ENCODE data around the gene MVB12A. TPM values are rescaled to one million over a fixed set of nuclear protein-coding genes. Genes with fewer than 3 reads are reported as not detected.
A peak's percentile ranks its signal among the peaks of the same experiment; 100 is the strongest.

Gene MVB12A
- total RNA-seq, 4 donors from 2014 or later: 51.5 to 146 (median 68.3) TPM

DNA sequence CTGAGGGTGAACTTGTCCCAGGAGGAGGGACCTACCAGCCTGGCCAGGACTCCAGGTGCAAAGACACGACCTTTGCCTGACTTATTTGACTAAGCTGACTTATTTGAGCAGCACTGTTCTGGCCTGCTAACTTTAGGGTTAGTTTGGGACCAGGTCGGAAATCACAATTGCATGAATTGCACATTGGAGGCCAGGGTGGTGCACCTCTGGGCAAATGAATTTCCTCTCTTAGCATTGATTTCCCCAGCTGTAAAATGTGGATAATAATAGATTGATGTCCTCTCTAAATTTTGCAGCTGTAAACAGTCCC is 13.0 kb upstream of the MVB12A start:
- no peak for TF ChIP-seq POLR2A (IDR thresholded peaks at IDR 0.05)
- TF ChIP-seq, protein P1, sequence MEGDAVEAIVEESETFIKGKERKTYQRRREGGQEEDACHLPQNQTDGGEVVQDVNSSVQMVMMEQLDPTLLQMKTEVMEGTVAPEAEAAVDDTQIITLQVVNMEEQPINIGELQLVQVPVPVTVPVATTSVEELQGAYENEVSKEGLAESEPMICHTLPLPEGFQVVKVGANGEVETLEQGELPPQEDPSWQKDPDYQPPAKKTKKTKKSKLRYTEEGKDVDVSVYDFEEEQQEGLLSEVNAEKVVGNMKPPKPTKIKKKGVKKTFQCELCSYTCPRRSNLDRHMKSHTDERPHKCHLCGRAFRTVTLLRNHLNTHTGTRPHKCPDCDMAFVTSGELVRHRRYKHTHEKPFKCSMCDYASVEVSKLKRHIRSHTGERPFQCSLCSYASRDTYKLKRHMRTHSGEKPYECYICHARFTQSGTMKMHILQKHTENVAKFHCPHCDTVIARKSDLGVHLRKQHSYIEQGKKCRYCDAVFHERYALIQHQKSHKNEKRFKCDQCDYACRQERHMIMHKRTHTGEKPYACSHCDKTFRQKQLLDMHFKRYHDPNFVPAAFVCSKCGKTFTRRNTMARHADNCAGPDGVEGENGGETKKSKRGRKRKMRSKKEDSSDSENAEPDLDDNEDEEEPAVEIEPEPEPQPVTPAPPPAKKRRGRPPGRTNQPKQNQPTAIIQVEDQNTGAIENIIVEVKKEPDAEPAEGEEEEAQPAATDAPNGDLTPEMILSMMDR (IDR thresholded peaks at IDR 0.05): no peak
- no peak for DNase-seq
- no peaks in the 10 kb centered on the region for H3K36me3 ChIP-seq
- H3K27ac ChIP-seq: peak overlapping the region in 2 of 3 donors; percentile 74 to 83
- H3K27me3 ChIP-seq: no peaks in the 10 kb centered on the region
- H3K9me3 ChIP-seq: no peaks in the 10 kb centered on the region
- peak overlapping the region in 1 of 3 donors; percentile 24 for H3K4me3 ChIP-seq (replicated peaks in 1 of 3)
- intact Hi-C loops (cut with DNase I): no loop called here
- peaks cover 0 to 13% of the 10 kb centered on the region in 2 donors for H3K4me1 ChIP-seq
- 63 to 75% methylated on average over 2 of the region's 2 CpGs for WGBS, 2 donors

- WGBS, 2 donors: 90 to 96% methylated on average over 9 of the region's 9 CpGs
- intact Hi-C loops (cut with DNase I): no loop called here
These were observed 9.9 kb upstream of the MVB12A start for GRCh38 chr19:17409990-17410389.

GRCh38 chr19:17411801-17412200 is 8.0 kb upstream of the MVB12A start:
- H3K27ac ChIP-seq: no peak overlapping the region
- 81 to 89% methylated on average over 5 to 11 of the region's 11 CpGs for WGBS, 2 donors

More at GRCh38 chr19:17409990-17410389, 9.9 kb upstream of the MVB12A start:
- Histone ChIP-seq H3K4me1 (peaks cover 0 to 13% of the 10 kb centered on the region in 2 donors), H3K27me3 (no peaks in the 10 kb centered on the region), H3K27ac (no peak overlapping the region), H3K36me3 (no peaks in the 10 kb centered on the region), H3K4me3 (replicated peaks in 1 of 3) (no peak overlapping the region), H3K9me3 (no peaks in the 10 kb centered on the region)
- no peak for TF ChIP-seq POLR2A (IDR thresholded peaks at IDR 0.05)
- TF ChIP-seq, protein P1 (IDR thresholded peaks at IDR 0.05): no peak
- DNase-seq: no peak

GRCh38 chr19:17414097-17414496 is 5.8 kb upstream of the MVB12A start:
- no peak for TF ChIP-seq POLR2A (IDR thresholded peaks at IDR 0.05)
- no peak for DNase-seq
- Histone ChIP-seq H3K27ac (no peak overlapping the region), H3K36me3 (no peaks in the 10 kb centered on the region), H3K4me3 (replicated peaks in 1 of 3) (no peak overlapping the region), H3K27me3 (no peaks in the 10 kb centered on the region), H3K9me3 (no peaks in the 10 kb centered on the region), H3K4me1 (peaks cover 0 to under 1% of the 10 kb centered on the region in 2 donors)
- intact Hi-C loops (cut with DNase I): no loop called here
- 88 to 91% methylated on average over 8 of the region's 8 CpGs for WGBS, 2 donors

More at GRCh38 chr19:17411801-17412200, 8.0 kb upstream of the MVB12A start:
- no peaks in the 10 kb centered on the region for H3K27me3 ChIP-seq
- no peak overlapping the region for H3K4me3 ChIP-seq (replicated peaks in 1 of 3)
- no peaks in the 10 kb centered on the region for H3K36me3 ChIP-seq
- TF ChIP-seq, protein P1 (IDR thresholded peaks at IDR 0.05): no peak
- no peak for TF ChIP-seq POLR2A (IDR thresholded peaks at IDR 0.05)
- H3K4me1 ChIP-seq: peaks cover 0 to 2% of the 10 kb centered on the region in 2 donors
- no peak for DNase-seq
- intact Hi-C loops (cut with DNase I): no loop called here
- H3K9me3 ChIP-seq: no peaks in the 10 kb centered on the region

DNA sequence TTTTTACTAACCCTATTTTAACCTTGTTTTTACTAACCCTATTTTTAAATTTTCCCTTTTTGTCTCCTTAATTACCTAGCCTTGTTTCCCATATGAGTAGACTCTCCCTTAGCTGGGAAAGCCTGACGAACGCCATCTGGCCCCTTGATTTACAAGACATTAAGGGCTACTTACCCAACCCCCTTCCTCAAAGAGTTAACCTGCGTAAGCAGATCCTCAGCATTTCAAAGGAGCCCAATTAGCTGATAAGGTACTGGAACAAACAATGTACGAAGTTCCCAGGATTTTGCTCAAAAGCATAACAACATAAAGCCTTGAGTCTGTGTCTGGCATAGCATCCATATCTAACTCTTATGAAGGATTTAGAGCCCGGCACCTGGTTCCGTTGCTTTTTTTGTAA is 4.7 kb upstream of the MVB12A start:
- TF ChIP-seq, protein P1 (IDR thresholded peaks at IDR 0.05): no peak
- no peak for TF ChIP-seq POLR2A (IDR thresholded peaks at IDR 0.05)
- H3K4me3 ChIP-seq (replicated peaks in 1 of 3): no peak overlapping the region
- no peak overlapping the region for H3K27ac ChIP-seq
- H3K36me3 ChIP-seq: no peaks in the 10 kb centered on the region
- WGBS, 2 donors: 55 to 72% methylated on average over 6 of the region's 6 CpGs
- H3K27me3 ChIP-seq: no peaks in the 10 kb centered on the region
- DNase-seq: no peak
- no peaks in the 10 kb centered on the region for H3K9me3 ChIP-seq
- intact Hi-C loops (cut with DNase I): no loop called here
- H3K4me1 ChIP-seq: peaks cover 0 to 4% of the 10 kb centered on the region in 2 donors

DNA sequence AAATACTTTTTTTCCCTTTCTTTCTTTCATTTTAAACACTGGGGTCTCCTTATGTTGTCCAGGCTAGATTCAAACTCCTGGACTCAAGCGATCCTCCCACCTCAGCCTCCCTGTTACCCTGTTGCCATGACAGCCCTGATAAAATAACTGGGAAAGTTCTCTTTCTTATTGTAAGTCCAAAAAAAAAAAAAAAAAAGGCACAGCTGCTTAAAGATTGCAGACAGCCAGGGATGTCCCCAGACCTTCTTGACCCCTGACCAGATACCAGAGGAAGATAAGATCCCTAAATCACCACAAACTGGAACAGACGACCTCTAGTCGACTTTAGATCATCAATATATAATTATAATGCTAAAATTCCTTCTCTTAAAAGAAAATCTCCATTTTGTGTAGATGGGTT is 1.1 kb upstream of the MVB12A start:
- TF ChIP-seq, protein P1 (IDR thresholded peaks at IDR 0.05): no peak
- TF ChIP-seq POLR2A (IDR thresholded peaks at IDR 0.05): no peak
- Histone ChIP-seq H3K4me3 (replicated peaks in 1 of 3) (no peak overlapping the region), H3K36me3 (peaks cover 0 to 8% of the 10 kb centered on the region in 2 donors), H3K27me3 (no peaks in the 10 kb centered on the region), H3K27ac (peak overlapping the region in 1 of 3 donors; percentile 86), H3K9me3 (no peaks in the 10 kb centered on the region), H3K4me1 (peaks cover 0 to 4% of the 10 kb centered on the region in 2 donors)
- intact Hi-C loops (cut with DNase I): no loop called here
- 54 to 66% methylated on average over 3 of the region's 3 CpGs for WGBS, 2 donors
- no peak for DNase-seq
